AML-193 (cell line): ENCODE measurements around the gene PADI3.
"Not testable (repeated sequence)": the region's sequence is repeated elsewhere in the genome, so short reads cannot be mapped to it uniquely, and the experiment has no call there.

ENCODE experiments used
- DNase-seq, 2 experiments: peaks; one replicate each; lab custom pipeline; 2025; lab: John Stamatoyannopoulos, UW

The PADI3 gene

GRCh38 chr1:17241011-17241779 lies 7.7 kb upstream of the PADI3 start:
- DNase-seq = not testable (repeated sequence)

DNA sequence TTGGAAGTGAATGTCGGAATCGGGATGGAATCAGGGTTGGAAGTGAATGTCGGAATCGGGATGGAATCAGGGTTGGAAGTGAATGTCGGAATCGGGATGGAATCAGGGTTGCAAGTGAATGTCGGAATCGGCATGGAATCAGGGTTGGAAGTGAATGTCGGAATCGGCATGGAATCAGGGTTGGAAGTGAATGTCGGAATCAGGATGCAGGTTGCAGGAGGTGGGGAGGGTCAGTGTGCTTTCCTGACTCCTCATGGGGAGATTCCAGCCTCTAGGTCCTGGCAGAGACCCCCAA lies 7.2 kb upstream of the PADI3 start:
- DNase-seq = not testable (repeated sequence)

DNA sequence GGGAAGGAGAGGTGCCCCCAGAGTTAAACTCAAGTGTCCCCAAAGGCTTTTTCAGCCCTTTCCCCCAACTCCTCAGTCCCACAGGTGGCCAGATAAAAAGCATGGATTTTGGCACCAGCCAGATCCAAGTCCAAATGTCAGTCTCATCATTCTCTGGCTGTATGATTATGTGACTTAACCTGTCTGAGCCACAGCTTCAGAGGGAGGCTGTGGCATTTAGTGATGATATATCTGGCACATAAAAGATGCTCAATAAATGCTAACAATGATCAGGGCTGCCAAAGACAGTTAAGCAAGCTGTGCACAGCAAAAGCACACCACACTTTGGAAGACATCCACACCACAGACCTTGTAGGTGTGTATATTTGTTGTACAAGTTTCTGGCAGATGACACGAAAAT lies 5.6 kb upstream of the PADI3 start:
- no peak for DNase-seq

GRCh38 chr1:17244821-17245740 lies 3.8 kb upstream of the PADI3 start:
- no peak for DNase-seq

GRCh38 chr1:17245816-17246325 lies 3.0 kb upstream of the PADI3 start:
- DNase-seq = no peak

- no peak for DNase-seq
Measured at GRCh38 chr1:17246971-17247370, 1.9 kb upstream of the PADI3 start.

GRCh38 chr1:17250601-17251000 lies 1.7 kb downstream of the PADI3 start:
- peak; percentile 74 to 81 for DNase-seq

DNA sequence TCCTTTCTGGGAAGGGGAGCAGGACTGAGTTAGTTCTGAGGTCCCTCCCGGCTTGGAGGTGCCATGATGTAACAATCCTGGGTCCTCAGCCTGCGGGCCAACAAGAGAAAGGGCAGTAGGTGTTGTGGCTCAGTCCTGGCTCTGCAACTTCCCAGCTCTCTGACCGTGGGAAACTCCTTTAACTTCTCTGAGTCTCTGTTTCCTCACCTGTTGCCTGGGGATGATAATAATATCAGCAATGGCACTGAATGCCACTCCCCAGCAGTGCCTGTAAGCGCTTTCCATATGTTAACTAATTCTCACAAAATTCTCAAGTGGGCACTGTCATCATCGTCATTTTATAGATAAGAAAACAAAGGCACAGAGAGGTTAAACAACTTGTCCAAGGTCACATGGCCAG lies 2.3 kb downstream of the PADI3 start:
- DNase-seq = no peak

- no peak for DNase-seq
Measured at GRCh38 chr1:17251701-17252376, 2.9 kb downstream of the PADI3 start.

GRCh38 chr1:17255336-17255735 lies 6.4 kb downstream of the PADI3 start:
- DNase-seq = no peak

DNA sequence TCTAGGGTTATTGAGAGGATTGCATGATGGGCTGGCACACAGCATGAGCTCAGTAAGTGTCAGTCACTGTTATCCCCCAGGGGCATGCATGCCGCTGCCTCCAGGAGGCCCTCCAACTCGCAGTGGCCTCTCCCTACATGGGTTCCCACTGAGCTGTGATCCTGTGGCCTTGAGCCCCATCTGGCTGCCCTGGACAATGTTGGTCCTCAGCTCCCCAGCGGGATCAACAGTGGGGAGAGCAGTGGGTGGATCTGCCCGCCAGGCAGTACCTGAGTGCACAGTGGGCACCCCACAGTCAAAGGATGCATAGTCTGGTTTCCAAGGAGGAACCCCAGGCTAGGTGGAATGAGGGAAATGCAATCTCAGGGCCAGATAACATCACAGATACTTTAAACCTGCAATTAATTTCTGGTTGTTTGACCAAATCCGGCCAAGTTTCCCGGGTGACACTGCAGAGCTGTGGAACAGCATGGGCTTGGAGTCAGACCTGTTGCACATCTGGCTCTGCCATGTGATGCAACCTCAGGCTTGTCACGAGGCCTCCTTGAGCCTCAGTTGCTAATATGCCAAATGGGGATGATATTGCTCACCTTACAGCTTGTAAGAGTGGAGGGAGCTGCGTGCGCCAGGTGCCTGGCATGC lies 9.3 kb downstream of the PADI3 start:
- DNase-seq = no peak

DNA sequence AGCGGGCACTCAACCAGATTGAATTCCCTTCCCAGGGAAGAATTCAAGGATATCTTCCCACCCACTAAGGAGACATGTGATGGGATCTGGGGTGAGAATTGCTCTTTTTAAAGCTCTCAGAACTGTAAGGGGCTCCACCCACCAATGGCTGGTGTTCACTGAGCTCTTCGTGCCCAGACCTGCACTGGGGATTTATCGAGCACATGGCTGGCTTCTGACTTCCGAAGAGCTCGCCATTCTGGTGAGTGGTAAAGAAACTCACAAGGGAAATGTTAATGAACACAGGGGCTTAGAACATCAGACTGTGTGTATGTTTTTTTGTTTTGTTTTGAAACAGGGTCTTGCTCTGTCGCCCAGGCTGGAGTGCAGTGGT lies 9.8 kb downstream of the PADI3 start:
- DNase-seq = no peak

DNA sequence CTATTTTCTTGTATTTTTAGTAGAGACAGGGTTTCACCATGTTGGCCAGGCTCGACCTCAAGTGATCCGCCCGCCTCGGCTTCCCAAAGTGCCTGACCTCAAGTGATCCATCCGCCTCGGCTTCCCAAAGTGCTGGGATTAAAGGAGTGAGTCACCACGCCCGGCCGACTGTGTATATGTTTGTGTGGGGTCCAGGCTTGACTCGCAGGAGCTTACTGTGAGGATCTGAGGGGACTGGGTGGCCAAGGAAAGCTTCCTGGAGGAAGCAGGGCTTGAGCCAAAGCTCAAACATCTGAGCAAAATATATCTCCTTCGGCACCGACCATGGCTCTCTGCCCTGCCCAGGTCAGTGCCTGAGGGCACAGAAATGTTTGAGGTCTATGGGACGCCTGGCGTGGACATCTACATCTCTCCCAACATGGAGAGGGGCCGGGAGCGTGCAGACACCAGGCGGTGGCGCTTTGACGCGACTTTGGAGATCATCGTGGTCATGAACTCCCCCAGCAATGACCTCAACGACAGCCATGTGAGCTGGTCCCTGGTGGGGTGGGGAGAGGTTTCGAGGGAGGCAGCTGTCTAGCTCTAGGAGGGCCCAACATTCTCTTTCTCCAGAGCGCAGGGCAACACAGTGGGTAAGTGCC lies 10.5 kb downstream of the PADI3 start:
- no peak for DNase-seq

GRCh38 chr1:17260264-17260663 lies 11.4 kb downstream of the PADI3 start:
- no peak for DNase-seq

GRCh38 chr1:17260738-17261137 lies 11.8 kb downstream of the PADI3 start:
- DNase-seq = no peak

GRCh38 chr1:17263936-17264335 lies 15.0 kb downstream of the PADI3 start:
- no peak for DNase-seq

GRCh38 chr1:17264470-17264869 lies 15.6 kb downstream of the PADI3 start:
- DNase-seq = no peak

- DNase-seq = no peak
Measured at GRCh38 chr1:17265162-17265561, 16.3 kb downstream of the PADI3 start.

DNA sequence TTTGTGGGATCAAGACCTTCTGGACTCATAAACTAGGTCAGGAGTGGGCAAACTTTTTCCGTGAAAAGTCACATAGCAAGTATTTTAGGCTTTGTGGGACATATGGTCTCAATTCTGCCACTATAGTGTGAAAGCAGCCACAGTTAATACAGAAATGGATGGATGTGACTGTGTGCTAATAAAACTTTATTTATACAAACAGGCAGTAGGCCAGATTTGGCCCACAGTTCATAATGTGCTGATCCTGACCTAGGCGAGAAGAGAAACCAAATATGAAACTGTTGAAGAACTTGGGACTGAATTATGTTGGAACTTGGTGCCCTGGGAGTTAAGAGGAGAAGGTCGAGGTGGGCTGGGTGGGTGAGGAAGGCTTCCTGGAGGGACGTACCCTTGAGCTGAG lies 17.1 kb downstream of the PADI3 start:
- DNase-seq = no peak

GRCh38 chr1:17270891-17271765 lies 22.2 kb downstream of the PADI3 start:
- DNase-seq = no peak

GRCh38 chr1:17272066-17272465 lies 23.2 kb downstream of the PADI3 start:
- no peak for DNase-seq
